Fibroblast of lung (primary cell): ENCODE data around the gene OR12D3. TPM values are rescaled to one million over a fixed set of nuclear protein-coding genes. Genes with fewer than 3 reads are reported as not detected.

Experiments
- DNase-seq, 2 donors: peaks; one replicate each; pipeline versions ENCODE4 v3.0.0 to v3.0.0-alpha.2; 2010; ENCODE audit warnings: low read depth in 2 of 2
- H2AFZ ChIP-seq: 2 replicates; pipeline ENCODE4 v1.5.1; 2012; ENCODE audit warnings: low read length, control low read depth, inconsistent platforms
- H3K27ac ChIP-seq: 2 replicates; pipeline ENCODE4 v1.5.1; 2011; ENCODE audit warnings: low read length, control low read depth; ENCODE audit not compliant: insufficient read depth
- H3K27me3 ChIP-seq: 2 replicates; pipeline ENCODE4 v1.5.1; 2011; ENCODE audit warnings: mild to moderate bottlenecking, low read length; ENCODE audit not compliant: control insufficient read depth, insufficient read depth
- H3K36me3 ChIP-seq: 2 replicates; pipeline ENCODE4 v1.5.1; 2011; ENCODE audit warnings: low read length; ENCODE audit not compliant: control insufficient read depth, insufficient read depth
- H3K4me1 ChIP-seq: 2 replicates; pipeline ENCODE4 v1.5.1; 2011; ENCODE audit warnings: low read length; ENCODE audit not compliant: control insufficient read depth, insufficient read depth; ENCODE audit errors: extremely low read depth
- H3K4me2 ChIP-seq: 2 replicates; pipeline ENCODE4 v1.5.1; 2011; ENCODE audit warnings: low read length, control low read depth; ENCODE audit not compliant: insufficient read depth; ENCODE audit errors: extremely low read depth
- H3K4me3 ChIP-seq, 4 experiments: fragments of 200-600 bp in 1 of 4; sonication (generic) in 1 of 4; replicated peaks in 1 of 4; 2 replicates each; pipeline ENCODE4 v1.5.1; 2011 to 2016; ENCODE audit warnings: low read length in 4 of 4, low read depth in 3 of 4, mild to moderate bottlenecking in 3 of 4, control low read depth in 2 of 4, inconsistent platforms in 1 of 4, mixed read lengths in 1 of 4; ENCODE audit not compliant: insufficient read depth in 1 of 4; ENCODE audit errors: control extremely low read depth in 1 of 4
- H3K79me2 ChIP-seq: 2 replicates; pipeline ENCODE4 v1.5.1; 2012; ENCODE audit warnings: mild to moderate bottlenecking, low read length, inconsistent platforms; ENCODE audit not compliant: control insufficient read depth, insufficient read depth
- H3K9ac ChIP-seq: 2 replicates; pipeline ENCODE4 v1.5.1; 2011; ENCODE audit warnings: mild to moderate bottlenecking, low read length, control low read depth; ENCODE audit not compliant: insufficient read depth
- H3K9me3 ChIP-seq: 2 replicates; pipeline ENCODE4 v1.5.1; 2012; ENCODE audit warnings: low read depth, low read length; ENCODE audit not compliant: control insufficient read depth, insufficient read depth
- H4K20me1 ChIP-seq: 2 replicates; pipeline ENCODE4 v1.5.1; 2011; ENCODE audit warnings: low read length; ENCODE audit not compliant: control insufficient read depth, insufficient read depth; ENCODE audit errors: extremely low read depth
- CTCF ChIP-seq, 2 donors: IDR thresholded peaks in 1 of 2; conservative IDR thresholded peaks in 1 of 2; 1 replicate in 1 of 2; 2 replicates in 1 of 2; pipeline ENCODE4 v1.5.1; 2011 to 2012; ENCODE audit warnings: low read length in 2 of 2, control low read depth in 1 of 2, inconsistent platforms in 1 of 2, low read depth in 1 of 2, mild to moderate bottlenecking in 1 of 2
- EZH2 ChIP-seq: IDR thresholded peaks from 2 replicates; pipeline ENCODE4 v1.5.1; 2012; ENCODE audit warnings: low read length, control low read depth, mild to moderate bottlenecking; ENCODE audit errors: missing control alignments
- polyA minus RNA-seq: library from RNA; depleted of rRNA, polyadenylated mRNA; stranded (reverse); fragments of >200 nt; gene quantifications from 2 replicates; pipeline ENCODE4 v1.2.3, GENCODE V29; 2011; ENCODE audit warnings: low replicate concordance
- polyA plus RNA-seq, 2 donors: library from polyadenylated mRNA; depleted of rRNA in 1 of 2; stranded (reverse) in 1 of 2; unstranded in 1 of 2; fragments of >200 nt; gene quantifications; 2 replicates each; pipeline ENCODE4 v1.2.1, GENCODE V29; 2011 to 2012; ENCODE audit warnings: missing spikeins in 1 of 2
- total RNA-seq: library from RNA; depleted of rRNA; stranded (reverse); fragments of >200 nt; gene quantifications from 2 replicates; pipeline ENCODE4 v1.2.1, GENCODE V29; 2014

Gene OR12D3, protein sequence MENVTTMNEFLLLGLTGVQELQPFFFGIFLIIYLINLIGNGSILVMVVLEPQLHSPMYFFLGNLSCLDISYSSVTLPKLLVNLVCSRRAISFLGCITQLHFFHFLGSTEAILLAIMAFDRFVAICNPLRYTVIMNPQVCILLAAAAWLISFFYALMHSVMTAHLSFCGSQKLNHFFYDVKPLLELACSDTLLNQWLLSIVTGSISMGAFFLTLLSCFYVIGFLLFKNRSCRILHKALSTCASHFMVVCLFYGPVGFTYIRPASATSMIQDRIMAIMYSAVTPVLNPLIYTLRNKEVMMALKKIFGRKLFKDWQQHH
- not detected in 2 replicates for total RNA-seq
- not detected in 2 replicates for polyA plus RNA-seq
- polyA plus RNA-seq (2012) = not detected in 2 replicates
- not detected in 2 replicates for polyA minus RNA-seq

DNA sequence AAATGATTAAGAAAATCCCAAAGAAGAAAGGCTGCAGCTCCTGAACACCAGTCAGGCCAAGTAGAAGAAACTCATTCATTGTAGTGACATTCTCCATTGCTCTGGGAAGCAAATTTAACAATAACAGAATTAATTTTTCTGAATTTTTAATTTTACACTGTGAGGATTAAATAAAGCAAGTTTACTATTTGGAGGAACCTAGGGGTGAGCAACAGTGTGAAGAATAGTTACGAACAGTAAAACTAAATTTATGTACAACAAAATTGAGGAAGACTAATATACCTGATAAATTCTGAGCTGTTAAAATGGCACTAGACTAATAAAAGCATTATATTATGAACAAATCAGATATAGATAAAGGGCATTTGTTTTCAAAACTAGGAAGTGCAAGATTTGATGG lies at the start of gene OR12D3:
OR12D3 (minus strand) TSS at position 101 of the 400 bp plus-strand sequence; CDS start at position 97, 4 bp downstream.
- Histone ChIP-seq H3K27ac (no peak within 1 kb of the TSS), H3K9me3 (no peaks in the 10 kb centered on the region), H3K4me2 (no peak within 1 kb of the TSS), H3K36me3 (no peaks in the 10 kb centered on the region), H3K4me1 (no peaks in the 10 kb centered on the region), H3K9ac (no peak within 1 kb of the TSS), H4K20me1 (no peaks in the 10 kb centered on the region), H3K27me3 (no peaks in the 10 kb centered on the region), H3K79me2 (no peaks in the 10 kb centered on the region), H3K4me3 (no peak within 1 kb of the TSS), H2AFZ (no peak within 1 kb of the TSS)
- DNase-seq = no peak
- TF ChIP-seq CTCF (conservative IDR thresholded peaks at IDR 0.05 in 1 of 2, IDR thresholded peaks at IDR 0.05 in 1 of 2; ENCODE audit: low read depth in 1 of 2, low read length in 2 of 2) (no peak), EZH2 (no peak)

DNA sequence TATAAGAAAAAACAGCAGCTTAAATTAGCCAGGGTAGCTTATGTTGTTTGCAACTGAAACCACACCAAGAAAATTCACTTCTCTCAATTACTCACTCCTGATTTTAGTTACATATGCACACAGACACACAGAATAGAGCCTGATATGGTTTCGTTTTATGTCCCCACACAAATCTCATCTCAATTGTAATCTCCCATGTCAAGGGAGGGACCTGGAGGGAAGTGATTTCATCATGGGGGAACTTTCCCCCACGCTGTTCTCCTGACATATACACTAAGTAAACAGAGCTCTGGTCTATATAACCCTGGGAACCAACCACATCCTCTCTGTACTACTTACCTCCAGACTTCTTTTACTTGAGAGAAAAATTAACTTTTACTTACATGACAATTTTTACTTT lies 49.5 kb upstream of the OR12D3 start:
- H3K9me3 ChIP-seq = no peaks in the 10 kb centered on the region
- no peak for TF ChIP-seq EZH2
- TF ChIP-seq CTCF (conservative IDR thresholded peaks at IDR 0.05 in 1 of 2, IDR thresholded peaks at IDR 0.05 in 1 of 2; ENCODE audit: low read depth in 1 of 2, low read length in 2 of 2) = no peak
- no peak overlapping the region for H3K4me2 ChIP-seq
- no peaks in the 10 kb centered on the region for H3K4me1 ChIP-seq
- H3K4me3 ChIP-seq = no peak overlapping the region
- no peaks in the 10 kb centered on the region for H4K20me1 ChIP-seq
- no peak for DNase-seq
- no peak overlapping the region for H3K27ac ChIP-seq
- H3K27me3 ChIP-seq = no peaks in the 10 kb centered on the region
- no peak overlapping the region for H2AFZ ChIP-seq
- no peaks in the 10 kb centered on the region for H3K79me2 ChIP-seq
- no peak overlapping the region for H3K9ac ChIP-seq
- H3K36me3 ChIP-seq = no peaks in the 10 kb centered on the region

DNA sequence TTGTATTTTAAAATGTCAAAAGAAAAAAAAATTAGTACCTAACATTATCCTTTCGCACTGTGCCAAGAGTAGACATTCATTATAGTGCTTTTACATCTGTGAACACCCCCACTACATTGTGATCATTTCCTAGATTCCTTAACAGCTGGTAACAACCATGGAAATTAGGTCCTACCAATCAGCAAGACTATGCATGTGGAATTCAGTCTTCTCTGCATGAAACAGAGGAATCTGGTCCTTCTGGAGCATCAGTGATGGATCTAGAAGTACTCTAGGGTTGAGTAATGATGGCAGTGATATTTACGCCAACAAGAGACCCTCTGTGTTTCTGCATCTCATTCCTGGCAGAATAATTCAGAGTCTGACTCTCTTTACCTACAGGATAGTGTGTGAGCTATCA lies 49.1 kb upstream of the OR12D3 start:
- H3K79me2 ChIP-seq = no peaks in the 10 kb centered on the region
- no peaks in the 10 kb centered on the region for H4K20me1 ChIP-seq
- no peak overlapping the region for H3K27ac ChIP-seq
- H3K4me1 ChIP-seq = no peaks in the 10 kb centered on the region
- no peaks in the 10 kb centered on the region for H3K27me3 ChIP-seq
- no peak overlapping the region for H3K9ac ChIP-seq
- no peak overlapping the region for H2AFZ ChIP-seq
- TF ChIP-seq EZH2 (no peak), CTCF (conservative IDR thresholded peaks at IDR 0.05 in 1 of 2, IDR thresholded peaks at IDR 0.05 in 1 of 2; ENCODE audit: low read depth in 1 of 2, low read length in 2 of 2) (no peak)
- no peak overlapping the region for H3K4me2 ChIP-seq
- no peaks in the 10 kb centered on the region for H3K9me3 ChIP-seq
- no peaks in the 10 kb centered on the region for H3K36me3 ChIP-seq
- H3K4me3 ChIP-seq = no peak overlapping the region
- no peak for DNase-seq
